Osteoblast (primary cell): ENCODE measurements around the gene IL17B. TPM values are rescaled to one million over a fixed set of nuclear protein-coding genes. Genes with fewer than 3 reads are reported as not detected.
"Not testable (repeated sequence)": the region's sequence is repeated elsewhere in the genome, so short reads cannot be mapped to it uniquely, and the experiment has no call there.

Experiments
- DNase-seq: peaks from one replicate; pipeline ENCODE4 v3.0.0; 2011; ENCODE audit warnings: low spot score, mixed read lengths; ENCODE audit not compliant: insufficient read length; ENCODE audit errors: missing footprints
- H2AFZ ChIP-seq: 2 replicates; pipeline ENCODE4 v1.6.0; 2011; ENCODE audit warnings: mild to moderate bottlenecking, low read length
- H3K27ac ChIP-seq: 2 replicates; pipeline ENCODE4 v1.5.1; 2011; ENCODE audit warnings: mild to moderate bottlenecking, low read depth, low read length, moderate library complexity
- H3K27me3 ChIP-seq: 2 replicates; pipeline ENCODE4 v1.6.0; 2012; ENCODE audit warnings: mild to moderate bottlenecking, control low read depth, inconsistent platforms, low read length, moderate library complexity; ENCODE audit not compliant: insufficient read depth
- H3K36me3 ChIP-seq: 2 replicates; pipeline ENCODE4 v1.5.1; 2011; ENCODE audit warnings: mild to moderate bottlenecking, low read length, control low read depth, moderate library complexity; ENCODE audit not compliant: insufficient read depth
- H3K4me1 ChIP-seq: 2 replicates; pipeline ENCODE4 v1.5.1; 2011; ENCODE audit warnings: mild to moderate bottlenecking, low read length, control low read depth, moderate library complexity; ENCODE audit not compliant: insufficient read depth
- H3K4me2 ChIP-seq: 2 replicates; pipeline ENCODE4 v1.6.0; 2011; ENCODE audit warnings: mild to moderate bottlenecking, low read length; ENCODE audit not compliant: insufficient read depth
- H3K4me3 ChIP-seq: fragments of 200-600 bp; sonication (generic); 3 replicates; pipeline ENCODE4 v1.5.1; 2012; ENCODE audit warnings: mild to moderate bottlenecking, low read length, inconsistent platforms; ENCODE audit not compliant: insufficient read depth
- H3K79me2 ChIP-seq: 2 replicates; pipeline ENCODE4 v1.6.0; 2012; ENCODE audit warnings: mild to moderate bottlenecking, low read length, control low read depth, inconsistent platforms; ENCODE audit not compliant: insufficient read depth
- H3K9me3 ChIP-seq: 2 replicates; pipeline ENCODE4 v1.5.1; 2011; ENCODE audit warnings: low read depth, low read length, control low read depth
- H4K20me1 ChIP-seq: 2 replicates; pipeline ENCODE4 v1.6.0; 2012; ENCODE audit warnings: mild to moderate bottlenecking, low read length, control low read depth; ENCODE audit not compliant: insufficient read depth
- CTCF ChIP-seq: IDR thresholded peaks from 2 replicates; pipeline ENCODE4 v1.5.1; 2011; ENCODE audit warnings: mild to moderate bottlenecking, low read depth, low read length, moderate library complexity; ENCODE audit errors: extremely low read depth
- total RNA-seq: library from RNA; depleted of rRNA; stranded (reverse); fragments of >200 nt; gene quantifications from 2 replicates; pipeline ENCODE4 v1.2.3, GENCODE V29; 2012

Gene IL17B
- total RNA-seq, 1 donor = not detected

- H3K4me3 ChIP-seq = no peak overlapping the region
- no peaks in the 10 kb centered on the region for H3K79me2 ChIP-seq
- H4K20me1 ChIP-seq = no peaks in the 10 kb centered on the region
- no peak for TF ChIP-seq CTCF
- no peaks in the 10 kb centered on the region for H3K9me3 ChIP-seq
- H2AFZ ChIP-seq = no peak overlapping the region
- peaks cover 35% of the 10 kb centered on the region for H3K4me1 ChIP-seq
- peak; percentile 31 for DNase-seq
- no peaks in the 10 kb centered on the region for H3K27me3 ChIP-seq
- no peak overlapping the region for H3K4me2 ChIP-seq
- no peaks in the 10 kb centered on the region for H3K36me3 ChIP-seq
- no peak overlapping the region for H3K27ac ChIP-seq
Observed at GRCh38 chr5:149399775-149400174, 20.7 kb upstream of the IL17B start.

- not testable (repeated sequence) for H2AFZ ChIP-seq, H3K4me2 ChIP-seq, H3K36me3 ChIP-seq, H3K4me3 ChIP-seq, H3K79me2 ChIP-seq, H3K9me3 ChIP-seq, H4K20me1 ChIP-seq, H3K27ac ChIP-seq, DNase-seq, H3K27me3 ChIP-seq
- peaks cover 25% of the 10 kb centered on the region for H3K4me1 ChIP-seq
Observed at GRCh38 chr5:149398747-149399266, 19.7 kb upstream of the IL17B start.

GRCh38 chr5:149397530-149397929 lies 18.4 kb upstream of the IL17B start:
- peak; percentile 89 for DNase-seq
- Histone ChIP-seq H3K79me2 (no peaks in the 10 kb centered on the region), H3K9me3 (no peaks in the 10 kb centered on the region), H3K4me3 (no peak overlapping the region), H3K4me2 (peak overlapping the region; percentile 30), H4K20me1 (no peaks in the 10 kb centered on the region), H3K36me3 (no peaks in the 10 kb centered on the region), H3K4me1 (peaks cover 21% of the 10 kb centered on the region), H3K27ac (peak overlapping the region; percentile 90), H2AFZ (no peak overlapping the region), H3K27me3 (no peaks in the 10 kb centered on the region)
- TF ChIP-seq CTCF = no peak

- H3K9me3 ChIP-seq, H4K20me1 ChIP-seq, H2AFZ ChIP-seq, H3K4me3 ChIP-seq, H3K4me2 ChIP-seq, DNase-seq, H3K79me2 ChIP-seq, H3K27me3 ChIP-seq, H3K36me3 ChIP-seq, H3K27ac ChIP-seq: not testable (repeated sequence)
- peaks cover 23% of the 10 kb centered on the region for H3K4me1 ChIP-seq
Observed at GRCh38 chr5:149394996-149395395, 15.9 kb upstream of the IL17B start.

GRCh38 chr5:149392718-149393117 lies 13.6 kb upstream of the IL17B start:
- DNase-seq = peak; percentile 78
- no peak overlapping the region for H3K4me3 ChIP-seq
- H3K4me2 ChIP-seq = no peak overlapping the region
- no peaks in the 10 kb centered on the region for H3K79me2 ChIP-seq
- H3K27me3 ChIP-seq = no peaks in the 10 kb centered on the region
- H3K4me1 ChIP-seq = peaks cover 26% of the 10 kb centered on the region
- no peaks in the 10 kb centered on the region for H4K20me1 ChIP-seq
- H3K36me3 ChIP-seq = no peaks in the 10 kb centered on the region
- H3K9me3 ChIP-seq = no peaks in the 10 kb centered on the region
- H2AFZ ChIP-seq = no peak overlapping the region
- peak overlapping the region; percentile 34 for H3K27ac ChIP-seq
- TF ChIP-seq CTCF = no peak
